Mesenchymal stem cell (in vitro differentiated cells and primary cell): ENCODE measurements around the gene CELF4.

Experiments
- DNase-seq: peaks from one replicate; pipeline ENCODE4 v3.0.0-alpha.2; 2013
- H2AFZ ChIP-seq: one replicate; pipeline ENCODE4 v1.6.1; 2013; ENCODE audit warnings: low read depth, mild to moderate bottlenecking, control low read depth, inconsistent platforms, low read length, moderate library complexity
- H2AK5ac ChIP-seq: 2 replicates; pipeline ENCODE4 v1.6.1; 2013; ENCODE audit warnings: low read length, moderate library complexity, mild to moderate bottlenecking, inconsistent platforms; ENCODE audit not compliant: severe bottlenecking
- H2BK120ac ChIP-seq: one replicate; pipeline ENCODE4 v1.6.1; 2013; ENCODE audit warnings: low read depth, mild to moderate bottlenecking, inconsistent platforms, low read length, moderate library complexity
- H2BK12ac ChIP-seq, 2 experiments: one replicate each; pipeline ENCODE4 v1.6.1; 2013; ENCODE audit warnings: inconsistent platforms in 2 of 2, low read length in 2 of 2, mild to moderate bottlenecking in 2 of 2, moderate library complexity in 2 of 2, control low read depth in 1 of 2
- H2BK15ac ChIP-seq: one replicate; pipeline ENCODE4 v1.6.1; 2013; ENCODE audit warnings: mild to moderate bottlenecking, low read depth, inconsistent platforms; ENCODE audit not compliant: poor library complexity, severe bottlenecking
- H2BK5ac ChIP-seq: 2 replicates; pipeline ENCODE4 v1.6.1; 2013; ENCODE audit warnings: low read depth, mild to moderate bottlenecking, low read length, control low read depth, inconsistent platforms; ENCODE audit not compliant: poor library complexity, severe bottlenecking
- H3K14ac ChIP-seq, 2 experiments: one replicate each; pipeline ENCODE4 v1.6.1; 2013; ENCODE audit warnings: inconsistent platforms in 2 of 2, low read length in 2 of 2, control low read depth in 1 of 2, mild to moderate bottlenecking in 1 of 2, moderate library complexity in 1 of 2
- H3K18ac ChIP-seq, 2 experiments: one replicate each; pipeline ENCODE4 v1.6.1; 2013; ENCODE audit warnings: inconsistent platforms in 2 of 2, low read length in 2 of 2, control low read depth in 1 of 2, low read depth in 1 of 2, mild to moderate bottlenecking in 1 of 2
- H3K23ac ChIP-seq, 2 experiments: one replicate each; pipeline ENCODE4 v1.6.1; 2013; ENCODE audit warnings: inconsistent platforms in 2 of 2, low read length in 2 of 2, mild to moderate bottlenecking in 2 of 2, moderate library complexity in 2 of 2, control low read depth in 1 of 2
- H3K27ac ChIP-seq: 2 replicates; pipeline ENCODE4 v1.5.1; 2013; ENCODE audit warnings: mild to moderate bottlenecking, moderate library complexity, low read length, control low read depth, inconsistent platforms; ENCODE audit not compliant: poor library complexity, severe bottlenecking
- H3K27me3 ChIP-seq, 2 experiments: 2 replicates each; pipeline versions ENCODE4 v1.6.1 to v1.7.0; 2013; ENCODE audit warnings: low read length in 2 of 2, mild to moderate bottlenecking in 2 of 2, moderate library complexity in 2 of 2, control low read depth in 1 of 2, inconsistent platforms in 1 of 2; ENCODE audit not compliant: control insufficient read depth in 1 of 2, insufficient read depth in 1 of 2
- H3K36me3 ChIP-seq, 2 experiments: 2 replicates each; pipeline versions ENCODE4 v1.6.1 to v1.7.0; 2013; ENCODE audit warnings: low read length in 2 of 2, control low read depth in 1 of 2, inconsistent platforms in 1 of 2, low read depth in 1 of 2, mild to moderate bottlenecking in 1 of 2; ENCODE audit not compliant: insufficient read depth in 2 of 2, control insufficient read depth in 1 of 2
- H3K4ac ChIP-seq, 2 experiments: one replicate each; pipeline ENCODE4 v1.6.1; 2013; ENCODE audit warnings: inconsistent platforms in 2 of 2, low read length in 2 of 2, mild to moderate bottlenecking in 2 of 2, moderate library complexity in 2 of 2, control low read depth in 1 of 2, low read depth in 1 of 2
- H3K4me1 ChIP-seq: 2 replicates; pipeline ENCODE4 v1.6.1; 2013; ENCODE audit warnings: low read depth, low read length, control low read depth; ENCODE audit not compliant: control insufficient read depth, insufficient read depth
- H3K4me2 ChIP-seq: 2 replicates; pipeline ENCODE4 v1.6.1; 2013; ENCODE audit warnings: low read length, mild to moderate bottlenecking, inconsistent platforms; ENCODE audit not compliant: poor library complexity, severe bottlenecking
- H3K4me3 ChIP-seq, 2 experiments: 2 replicates each; pipeline versions ENCODE4 v1.5.1 to v1.7.0; 2013; ENCODE audit warnings: low read length in 2 of 2, mild to moderate bottlenecking in 2 of 2, control low read depth in 1 of 2, low read depth in 1 of 2; ENCODE audit not compliant: insufficient read depth in 1 of 2
- H3K79me1 ChIP-seq: replicated peaks from 2 replicates; pipeline ENCODE4 v1.6.1; 2013; ENCODE audit warnings: mild to moderate bottlenecking, control low read depth, low read length, inconsistent platforms; ENCODE audit not compliant: poor library complexity, severe bottlenecking
- H3K9ac ChIP-seq: 2 replicates; pipeline ENCODE4 v1.7.0; 2013; ENCODE audit warnings: mild to moderate bottlenecking, low read length, moderate library complexity
- H3K9me3 ChIP-seq: 2 replicates; pipeline ENCODE4 v1.7.0; 2013; ENCODE audit warnings: mild to moderate bottlenecking, low read length; ENCODE audit not compliant: control insufficient read depth
- H4K8ac ChIP-seq: one replicate; pipeline ENCODE4 v1.6.1; 2013; ENCODE audit warnings: inconsistent platforms, mild to moderate bottlenecking, low read length, moderate library complexity
- H4K91ac ChIP-seq: one replicate; pipeline ENCODE4 v1.6.1; 2013; ENCODE audit warnings: mild to moderate bottlenecking, low read length, inconsistent platforms
- WGBS: methylation state at CpG from one replicate; pipeline ENCODE4 v1.1.7; 2013; ENCODE audit warnings: mixed read lengths; 5-methylcytosine and 5-hydroxymethylcytosine counted together

The CELF4 gene

DNA sequence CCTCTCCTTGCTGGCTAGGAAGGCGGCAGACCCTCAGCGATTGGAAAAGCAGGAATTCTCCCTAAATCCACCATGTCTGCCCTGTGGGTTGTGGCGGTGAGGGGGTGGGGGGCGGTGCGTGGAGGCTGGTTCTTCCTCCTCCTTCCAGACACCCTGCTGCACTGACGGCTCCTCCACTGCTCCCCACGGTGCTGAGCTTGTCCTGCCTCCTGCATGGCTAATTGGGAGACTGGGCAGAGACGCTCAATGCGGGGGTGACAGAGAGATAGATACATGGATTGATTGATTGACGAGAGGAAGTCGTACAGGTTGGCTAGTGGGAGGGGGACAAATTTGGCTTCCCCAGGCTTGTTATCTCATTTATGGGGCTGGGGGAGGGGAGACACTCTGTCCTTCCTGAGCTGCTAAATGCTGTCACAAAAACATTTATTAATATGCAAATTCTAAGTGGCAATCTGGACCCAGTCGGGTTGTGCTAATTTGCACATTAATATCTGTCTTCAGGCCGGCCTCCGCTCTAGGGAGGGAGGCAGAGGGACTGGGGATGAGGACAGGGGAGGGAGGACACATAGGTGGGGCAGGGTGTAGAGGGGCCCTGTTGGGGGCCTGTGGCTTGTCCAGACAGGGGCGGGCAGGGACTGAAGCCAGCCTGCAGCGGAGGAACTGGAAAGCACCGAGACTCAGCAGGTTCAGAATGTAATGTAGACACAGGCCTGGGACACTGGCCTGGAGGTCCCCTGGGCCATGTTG is 181.6 kb downstream of the CELF4 start:
- 59% methylated on average over 16 of the region's 17 CpGs for WGBS
- no peak overlapping the region for H3K23ac ChIP-seq
- H4K91ac ChIP-seq = no peak overlapping the region
- H4K8ac ChIP-seq = no peak overlapping the region
- H2BK12ac ChIP-seq = no peak overlapping the region
- H3K18ac ChIP-seq = no peak overlapping the region
- no peak overlapping the region for H3K9ac ChIP-seq
- no peak overlapping the region for H3K4me2 ChIP-seq
- H2BK5ac ChIP-seq = no peak overlapping the region
- H3K27me3 ChIP-seq = peaks cover 52 to 63% of the 10 kb centered on the region in 2 experiments
- no peaks in the 10 kb centered on the region for H3K9me3 ChIP-seq
- H3K27ac ChIP-seq = no peak overlapping the region
- no peak overlapping the region for H2AK5ac ChIP-seq
- H3K4ac ChIP-seq = no peak overlapping the region
- no peak for DNase-seq
- no peak overlapping the region for H3K4me3 ChIP-seq
- H3K79me1 ChIP-seq = no peaks in the 10 kb centered on the region
- no peaks in the 10 kb centered on the region for H3K36me3 ChIP-seq
- H2BK120ac ChIP-seq = no peak overlapping the region
- no peak overlapping the region for H2AFZ ChIP-seq
- no peak overlapping the region for H2BK15ac ChIP-seq
- no peaks in the 10 kb centered on the region for H3K4me1 ChIP-seq
- H3K14ac ChIP-seq = no peak overlapping the region

DNA sequence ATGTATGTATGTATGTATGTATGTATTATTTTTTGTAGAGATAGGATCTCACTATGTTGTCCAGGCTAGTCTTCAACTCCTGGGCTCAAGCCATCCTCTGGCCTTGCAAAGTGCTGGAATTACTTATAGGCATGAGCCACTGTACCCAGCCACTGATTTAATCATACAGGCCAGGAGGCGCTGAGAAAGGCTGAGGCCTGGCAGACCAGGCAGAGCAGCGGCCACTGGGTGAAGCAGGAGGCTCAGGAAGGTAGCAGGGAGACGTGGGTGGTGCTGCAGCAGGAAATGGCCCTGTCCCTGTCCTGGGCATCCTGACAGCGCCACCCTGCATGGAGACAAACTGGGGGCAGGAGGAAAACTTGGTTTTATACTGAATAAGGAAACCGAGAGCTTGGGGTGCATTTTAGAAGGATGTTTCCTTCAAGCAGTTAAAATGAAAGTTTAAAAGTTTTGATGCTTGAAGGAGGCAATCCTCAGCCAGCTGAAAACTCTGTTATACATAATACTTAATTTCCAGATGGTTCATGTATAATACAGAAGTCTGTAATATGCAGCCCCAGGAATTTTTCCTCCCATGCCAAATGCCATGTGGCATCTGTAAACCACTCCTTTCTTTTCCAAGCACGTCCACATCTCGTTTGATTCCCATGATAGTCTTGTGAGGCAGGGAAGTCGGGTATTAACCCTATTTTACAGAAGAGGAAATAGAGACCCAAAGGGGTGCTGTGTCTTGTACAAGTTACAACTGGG is 182.4 kb downstream of the CELF4 start:
- H2BK15ac ChIP-seq = no peak overlapping the region
- H3K4me1 ChIP-seq = no peaks in the 10 kb centered on the region
- H3K9me3 ChIP-seq = no peaks in the 10 kb centered on the region
- 67% methylated on average over 8 of the region's 8 CpGs for WGBS
- no peak overlapping the region for H2AFZ ChIP-seq
- no peak overlapping the region for H3K4me3 ChIP-seq
- H2AK5ac ChIP-seq = no peak overlapping the region
- H2BK12ac ChIP-seq = no peak overlapping the region
- no peak overlapping the region for H4K8ac ChIP-seq
- peaks cover 53 to 57% of the 10 kb centered on the region in 2 experiments for H3K27me3 ChIP-seq
- H3K9ac ChIP-seq = no peak overlapping the region
- no peak overlapping the region for H4K91ac ChIP-seq
- no peak overlapping the region for H3K18ac ChIP-seq
- no peak overlapping the region for H2BK5ac ChIP-seq
- H3K79me1 ChIP-seq = no peaks in the 10 kb centered on the region
- H2BK120ac ChIP-seq = no peak overlapping the region
- no peak overlapping the region for H3K4ac ChIP-seq
- H3K23ac ChIP-seq = no peak overlapping the region
- H3K27ac ChIP-seq = no peak overlapping the region
- DNase-seq = no peak
- H3K14ac ChIP-seq = no peak overlapping the region
- no peaks in the 10 kb centered on the region for H3K36me3 ChIP-seq
- H3K4me2 ChIP-seq = no peak overlapping the region

DNA sequence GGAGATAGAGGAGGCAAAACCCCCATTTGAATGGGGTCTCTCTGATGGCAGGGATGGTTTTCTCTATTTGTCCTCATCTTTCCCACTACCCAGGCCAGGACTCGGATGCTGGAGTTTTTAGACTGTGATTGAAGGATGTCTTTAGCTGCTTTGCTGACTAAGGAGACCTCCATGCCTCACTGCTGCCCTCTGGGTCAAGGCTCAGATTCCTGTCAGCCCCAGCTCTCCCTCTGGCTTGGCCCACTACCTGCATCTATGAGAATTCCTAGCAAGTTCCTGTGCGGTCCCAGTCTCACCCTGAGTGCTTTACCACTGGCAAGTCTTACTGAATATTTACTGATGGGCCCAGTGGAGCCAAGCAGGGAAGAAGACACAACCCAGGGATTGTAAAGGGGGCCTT is 184.0 kb downstream of the CELF4 start:
- no peaks in the 10 kb centered on the region for H3K4me1 ChIP-seq
- 48% methylated on average over 1 of the region's 2 CpGs for WGBS

GRCh38 chr18:37380546-37381110 is 185.0 kb downstream of the CELF4 start:
- no peak overlapping the region for H3K14ac ChIP-seq
- H2BK12ac ChIP-seq = no peak overlapping the region
- no peak overlapping the region for H2AFZ ChIP-seq
- no peak overlapping the region for H2BK120ac ChIP-seq
- H3K4me1 ChIP-seq = no peaks in the 10 kb centered on the region
- H4K8ac ChIP-seq = no peak overlapping the region
- H2BK5ac ChIP-seq = no peak overlapping the region
- no peak overlapping the region for H3K9ac ChIP-seq
- H3K18ac ChIP-seq = no peak overlapping the region
- no peak overlapping the region for H3K23ac ChIP-seq
- H3K79me1 ChIP-seq = no peaks in the 10 kb centered on the region
- no peak overlapping the region for H2BK15ac ChIP-seq
- no peak overlapping the region for H2AK5ac ChIP-seq
- no peaks in the 10 kb centered on the region for H3K9me3 ChIP-seq
- DNase-seq = no peak
- H4K91ac ChIP-seq = no peak overlapping the region
- H3K36me3 ChIP-seq = no peaks in the 10 kb centered on the region
- H3K27me3 ChIP-seq = peaks cover 63 to 66% of the 10 kb centered on the region in 2 experiments
- H3K4ac ChIP-seq = no peak overlapping the region
- no peak overlapping the region for H3K4me3 ChIP-seq
- H3K4me2 ChIP-seq = no peak overlapping the region
- no peak overlapping the region for H3K27ac ChIP-seq

More for the DNA sequence above, 184.0 kb downstream of the CELF4 start:
- H3K4ac ChIP-seq = no peak overlapping the region
- H2BK5ac ChIP-seq = no peak overlapping the region
- no peak for DNase-seq
- H3K4me2 ChIP-seq = no peak overlapping the region
- no peak overlapping the region for H2BK120ac ChIP-seq
- no peak overlapping the region for H2AK5ac ChIP-seq
- no peak overlapping the region for H4K91ac ChIP-seq
- no peak overlapping the region for H4K8ac ChIP-seq
- no peak overlapping the region for H2BK12ac ChIP-seq
- H3K9me3 ChIP-seq = no peaks in the 10 kb centered on the region
- no peak overlapping the region for H3K9ac ChIP-seq
- no peak overlapping the region for H3K23ac ChIP-seq
- no peaks in the 10 kb centered on the region for H3K79me1 ChIP-seq
- no peaks in the 10 kb centered on the region for H3K36me3 ChIP-seq
- peaks cover 59 to 60% of the 10 kb centered on the region in 2 experiments for H3K27me3 ChIP-seq
- H3K4me3 ChIP-seq = no peak overlapping the region
- H3K18ac ChIP-seq = no peak overlapping the region
- H3K27ac ChIP-seq = no peak overlapping the region
- H3K14ac ChIP-seq = no peak overlapping the region
- H2AFZ ChIP-seq = no peak overlapping the region
- no peak overlapping the region for H2BK15ac ChIP-seq
